H1 (cell line): ENCODE results near the gene MTMR10. TPM values are rescaled to one million over a fixed set of nuclear protein-coding genes. Genes with fewer than 3 reads are reported as not detected.

Source experiments
- RNF2 ChIP-seq: fragments of 200-900, 300-1000 bp; sonication (generic); IDR thresholded peaks from 2 replicates; pipeline ENCODE4 v1.7.1; 2016; ENCODE audit warnings: borderline replicate concordance, low read depth, mild to moderate bottlenecking, antibody characterized with exemption, low read length; ENCODE audit not compliant: poor library complexity, severe bottlenecking; ENCODE audit errors: missing control alignments
- polyA plus RNA-seq, 7 experiments: library from polyadenylated mRNA; depleted of rRNA in 3 of 7; stranded (reverse) in 5 of 7; unstranded in 2 of 7; fragments of >200 nt in 5 of 7; fragments of 200-250 nt in 2 of 7; gene quantifications; 1 replicate in 5 of 7; 2 replicates in 1 of 7; 4 replicates in 1 of 7; pipeline versions ENCODE4 v1.2.1 to v1.2.3, GENCODE V29; 2011 to 2013; ENCODE audit warnings: missing spikeins in 2 of 7, mixed read lengths in 2 of 7
- total RNA-seq: library from RNA; stranded (reverse); fragmentation: NEBNext Ultra II Directional; extraction: Animal tissue kit (Norgen Biotek cat#: 25700); gene quantifications from 2 replicates; pipeline ENCODE4 v1.2.1, GENCODE V29; 2021

The MTMR10 gene
- total and polyA plus RNA-seq, 2 of the 8 experiments (the other 6 are each of a cell fraction or from before 2014, with no cell fraction given), result 3.8 to 13.1 TPM

DNA sequence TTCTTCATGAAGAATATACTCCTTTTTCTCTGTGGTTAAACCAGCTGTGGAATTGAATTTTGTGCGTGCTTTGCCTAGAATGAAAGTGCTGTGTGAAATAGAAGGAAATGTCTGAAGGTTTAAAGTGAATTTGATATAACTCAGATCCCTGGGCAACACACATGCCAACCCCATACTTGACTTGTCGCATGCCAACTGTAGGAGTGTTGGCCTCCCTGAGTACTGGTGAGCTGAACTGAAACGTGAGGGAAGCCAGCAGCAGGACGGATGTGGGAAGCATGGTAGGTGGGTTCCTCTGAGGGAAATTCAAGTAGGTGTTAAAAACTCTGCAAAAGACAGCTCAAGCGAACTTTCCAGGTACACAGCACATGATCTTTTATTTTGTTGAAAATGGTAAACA, 73.1 kb downstream of the MTMR10 start (continued):
- TF ChIP-seq RNF2, result no peak
